Keratinocyte (primary cell): ENCODE data around the gene TGFBR1. TPM values are rescaled to one million over a fixed set of nuclear protein-coding genes. Genes with fewer than 3 reads are reported as not detected.

Experiments used
- DNase-seq: peaks from one replicate; pipeline ENCODE4 v3.0.0-alpha.2; 2011; ENCODE audit warnings: low read depth, missing footprints, low spot score
- FAIRE-seq: peaks from 2 replicates; lab custom pipeline; 2011; peaks lifted over from hg19 to GRCh38; lab: Jason Lieb, UNC
- H2AFZ ChIP-seq: 2 replicates; pipeline ENCODE4 v1.6.0; 2012; ENCODE audit warnings: low read length, control low read depth, inconsistent platforms; ENCODE audit not compliant: control insufficient read depth
- H3K27ac ChIP-seq: 2 replicates; pipeline ENCODE4 v1.5.1; 2011; ENCODE audit warnings: low read length; ENCODE audit not compliant: control insufficient read depth, insufficient read depth
- H3K27me3 ChIP-seq: 3 replicates; pipeline ENCODE4 v1.6.0; 2011; ENCODE audit warnings: low read length; ENCODE audit not compliant: control insufficient read depth, insufficient read depth; ENCODE audit errors: extremely low read depth
- H3K36me3 ChIP-seq, 2 experiments: 2 replicates in 1 of 2; 3 replicates in 1 of 2; pipeline ENCODE4 v1.5.1; 2011; ENCODE audit warnings: low read length in 2 of 2, mild to moderate bottlenecking in 1 of 2; ENCODE audit not compliant: control insufficient read depth in 2 of 2, insufficient read depth in 2 of 2; ENCODE audit errors: extremely low read depth in 1 of 2
- H3K4me1 ChIP-seq: 3 replicates; pipeline ENCODE4 v1.5.1; 2011; ENCODE audit warnings: low read length; ENCODE audit not compliant: control insufficient read depth, insufficient read depth; ENCODE audit errors: extremely low read depth
- H3K4me2 ChIP-seq: 3 replicates; pipeline ENCODE4 v1.6.0; 2011; ENCODE audit warnings: low read depth, low read length; ENCODE audit not compliant: control insufficient read depth, insufficient read depth; ENCODE audit errors: extremely low read depth
- H3K4me3 ChIP-seq, 3 experiments: fragments of 200-600 bp in 1 of 3; sonication (generic) in 1 of 3; 2 replicates in 2 of 3; 3 replicates in 1 of 3; pipeline ENCODE4 v1.5.1; 2011 to 2016; ENCODE audit warnings: low read length in 3 of 3, mild to moderate bottlenecking in 3 of 3, control low read depth in 2 of 3, inconsistent platforms in 1 of 3, low read depth in 1 of 3, mixed read lengths in 1 of 3, mixed run types in 1 of 3, moderate library complexity in 1 of 3; ENCODE audit not compliant: control insufficient read depth in 2 of 3, insufficient read depth in 2 of 3; ENCODE audit errors: extremely low read depth in 1 of 3
- H3K79me2 ChIP-seq: 2 replicates; pipeline ENCODE4 v1.6.0; 2012; ENCODE audit warnings: low read length; ENCODE audit not compliant: control insufficient read depth, insufficient read depth
- H3K9ac ChIP-seq: 3 replicates; pipeline ENCODE4 v1.6.0; 2011; ENCODE audit warnings: low read length; ENCODE audit not compliant: control insufficient read depth, insufficient read depth; ENCODE audit errors: extremely low read depth
- H3K9me1 ChIP-seq: 3 replicates; pipeline ENCODE4 v1.6.0; 2011; ENCODE audit warnings: low read length; ENCODE audit not compliant: control insufficient read depth, insufficient read depth; ENCODE audit errors: extremely low read depth
- H3K9me3 ChIP-seq: 2 replicates; pipeline ENCODE4 v1.5.1; 2012; ENCODE audit warnings: low read depth, low read length; ENCODE audit not compliant: control insufficient read depth
- H4K20me1 ChIP-seq: 3 replicates; pipeline ENCODE4 v1.6.0; 2011; ENCODE audit warnings: low read length; ENCODE audit not compliant: control insufficient read depth, insufficient read depth; ENCODE audit errors: extremely low read depth
- CTCF ChIP-seq, 3 experiments: IDR thresholded peaks in 1 of 3; conservative IDR thresholded peaks in 1 of 3; optimal IDR thresholded peaks in 1 of 3; 2 replicates in 2 of 3; 3 replicates in 1 of 3; pipeline versions ENCODE3 to v1.5.1; 2011; ENCODE audit warnings: low read length in 3 of 3, mild to moderate bottlenecking in 3 of 3, moderate library complexity in 2 of 3, control low read depth in 1 of 3, inconsistent platforms in 1 of 3; ENCODE audit not compliant: insufficient read depth in 2 of 3; ENCODE audit errors: extremely low read depth in 1 of 3
- EZH2 ChIP-seq: IDR thresholded peaks from one replicate; pipeline ENCODE4 v1.6.1; 2012; ENCODE audit warnings: inconsistent platforms, mild to moderate bottlenecking, low read length, moderate library complexity
- dilution Hi-C: fragments of 300-500 bp; cut with MboI; formaldehyde crosslinking; loops from one replicate; pipeline ENCODE4 v1.7.0; 2020; ENCODE audit warnings: low sequenced_read_pairs; ENCODE audit not compliant: extremely low pct_ligation_motif_present
- polyA plus RNA-seq, 5 experiments: library from polyadenylated mRNA; depleted of rRNA in 3 of 5; stranded (reverse) in 3 of 5; stranded (forward) in 1 of 5; unstranded in 1 of 5; fragments of >200 nt; gene quantifications; 1 replicate in 1 of 5; 2 replicates in 3 of 5; 3 replicates in 1 of 5; pipeline versions ENCODE4 v1.2.1 to v1.2.3, GENCODE V29; 2011 to 2012; ENCODE audit warnings: missing spikeins in 2 of 5, low read depth in 1 of 5, low replicate concordance in 1 of 5

The TGFBR1 gene
- polyA plus RNA-seq, 1 donor (not counting 4 experiments of a cell fraction or from before 2014, with no cell fraction given) = 55.0 TPM

GRCh38 chr9:99063522-99063921, 41.4 kb upstream of the TGFBR1 start:
- Histone ChIP-seq H3K9ac (no peak overlapping the region), H3K4me3 (no peak overlapping the region), H3K9me1 (no peaks in the 10 kb centered on the region), H3K27ac (no peak overlapping the region), H3K36me3 (no peaks in the 10 kb centered on the region), H3K4me2 (no peak overlapping the region), H3K27me3 (no peaks in the 10 kb centered on the region), H3K4me1 (peaks cover 3% of the 10 kb centered on the region), H3K79me2 (no peaks in the 10 kb centered on the region), H4K20me1 (no peaks in the 10 kb centered on the region), H2AFZ (no peak overlapping the region), H3K9me3 (no peaks in the 10 kb centered on the region)
- DNase-seq = no peak
- TF ChIP-seq EZH2 (no peak), CTCF (optimal IDR thresholded peaks at IDR 0.05 in 1 of 3, IDR thresholded peaks at IDR 0.05 in 1 of 3, conservative IDR thresholded peaks at IDR 0.05 in 1 of 3; ENCODE audit: extremely low read depth in 1 of 3, insufficient read depth in 2 of 3, low read length in 3 of 3) (no peak)
- no peak for FAIRE-seq
- dilution Hi-C loops = no loop called here

- DNase-seq (no peak), FAIRE-seq (no peak)
- no peak for TF ChIP-seq EZH2
- no peak for TF ChIP-seq CTCF (optimal IDR thresholded peaks at IDR 0.05 in 1 of 3, IDR thresholded peaks at IDR 0.05 in 1 of 3, conservative IDR thresholded peaks at IDR 0.05 in 1 of 3; ENCODE audit: extremely low read depth in 1 of 3, insufficient read depth in 2 of 3, low read length in 3 of 3)
- no peak overlapping the region for H3K4me2 ChIP-seq
- H2AFZ ChIP-seq = no peak overlapping the region
- no peak overlapping the region for H3K4me3 ChIP-seq
- no peaks in the 10 kb centered on the region for H3K36me3 ChIP-seq
- H3K27ac ChIP-seq = no peak overlapping the region
- no peaks in the 10 kb centered on the region for H3K4me1 ChIP-seq
- no peaks in the 10 kb centered on the region for H3K79me2 ChIP-seq
- H4K20me1 ChIP-seq = no peaks in the 10 kb centered on the region
- dilution Hi-C loops = no loop called here
- no peak overlapping the region for H3K9ac ChIP-seq
- H3K27me3 ChIP-seq = no peaks in the 10 kb centered on the region
- no peaks in the 10 kb centered on the region for H3K9me3 ChIP-seq
- no peaks in the 10 kb centered on the region for H3K9me1 ChIP-seq
Measured at GRCh38 chr9:99066571-99066970, 38.3 kb upstream of the TGFBR1 start.
